Neuron (in vitro differentiated cells): ENCODE results near the gene CDKN3.

ENCODE experiments used
- H2AFZ ChIP-seq: one replicate; pipeline ENCODE4 v1.6.1; 2013; ENCODE audit warnings: low read depth, mild to moderate bottlenecking, inconsistent platforms, low read length, moderate library complexity
- H3K27me3 ChIP-seq: one replicate; pipeline ENCODE4 v1.6.1; 2013; ENCODE audit warnings: low read length; ENCODE audit not compliant: insufficient read depth
- H3K36me3 ChIP-seq: one replicate; pipeline ENCODE4 v1.6.1; 2013; ENCODE audit warnings: low read length; ENCODE audit not compliant: insufficient read depth
- H3K4me1 ChIP-seq: one replicate; pipeline ENCODE4 v1.6.1; 2013; ENCODE audit warnings: low read length; ENCODE audit not compliant: insufficient read depth
- H3K4me3 ChIP-seq: 2 replicates; pipeline ENCODE4 v1.5.1; 2013; ENCODE audit warnings: mild to moderate bottlenecking, low read length, moderate library complexity
- H3K9me3 ChIP-seq: one replicate; pipeline ENCODE4 v1.6.1; 2013; ENCODE audit warnings: low read length

The CDKN3 gene, protein sequence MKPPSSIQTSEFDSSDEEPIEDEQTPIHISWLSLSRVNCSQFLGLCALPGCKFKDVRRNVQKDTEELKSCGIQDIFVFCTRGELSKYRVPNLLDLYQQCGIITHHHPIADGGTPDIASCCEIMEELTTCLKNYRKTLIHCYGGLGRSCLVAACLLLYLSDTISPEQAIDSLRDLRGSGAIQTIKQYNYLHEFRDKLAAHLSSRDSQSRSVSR

DNA sequence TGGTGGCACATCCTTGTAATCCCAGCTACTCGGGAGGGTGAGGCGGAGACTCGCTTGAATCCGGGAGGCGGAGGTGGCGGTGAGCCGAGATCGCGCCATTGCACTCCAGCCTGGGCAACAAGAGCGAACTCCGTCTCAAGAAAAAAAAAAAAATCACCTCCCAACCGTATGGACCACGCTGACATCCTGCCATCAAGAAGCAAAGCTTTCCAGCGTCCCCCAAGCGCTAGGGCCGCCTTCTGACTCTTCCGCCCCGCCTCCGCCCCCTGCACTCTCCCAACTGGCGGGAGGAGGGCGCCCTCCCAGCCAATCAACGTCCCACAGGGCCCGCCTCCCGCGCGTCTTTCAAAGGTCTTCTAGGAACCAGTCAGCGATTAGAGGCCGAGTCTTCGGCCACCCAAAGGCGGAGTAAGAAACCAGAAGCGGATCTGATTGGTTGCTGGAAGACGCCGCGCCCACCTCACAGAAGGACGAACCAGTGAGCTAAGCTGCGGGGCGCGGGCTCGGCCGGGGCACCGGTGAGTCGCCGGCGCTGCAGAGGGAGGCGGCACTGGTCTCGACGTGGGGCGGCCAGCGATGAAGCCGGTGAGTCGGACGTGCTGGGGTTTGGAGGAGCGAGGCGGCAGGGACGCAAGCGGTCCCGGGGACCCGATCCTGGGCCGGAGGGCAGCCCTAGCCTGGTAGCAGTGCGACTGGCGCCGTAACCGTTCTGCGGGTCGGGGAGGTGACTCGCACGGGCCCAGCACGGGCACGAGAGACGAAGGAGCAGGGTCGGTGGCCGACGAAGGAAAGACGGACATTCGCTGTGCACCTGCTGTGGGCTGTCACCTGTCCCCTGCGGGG lies at the start of gene CDKN3:
Gene CDKN3, plus strand, starts transcription at position 515 of the 843 bp plus-strand sequence. Its CDS starts 62 bp downstream, at position 577.
- Histone ChIP-seq H3K9me3 (peaks cover 2% of the 10 kb centered on the region), H2AFZ (peak within 1 kb of the TSS; percentile 70), H3K4me1 (peaks cover 2% of the 10 kb centered on the region), H3K27me3 (no peaks in the 10 kb centered on the region), H3K36me3 (peaks cover under 1% of the 10 kb centered on the region), H3K4me3 (peak within 1 kb of the TSS; percentile 71)

DNA sequence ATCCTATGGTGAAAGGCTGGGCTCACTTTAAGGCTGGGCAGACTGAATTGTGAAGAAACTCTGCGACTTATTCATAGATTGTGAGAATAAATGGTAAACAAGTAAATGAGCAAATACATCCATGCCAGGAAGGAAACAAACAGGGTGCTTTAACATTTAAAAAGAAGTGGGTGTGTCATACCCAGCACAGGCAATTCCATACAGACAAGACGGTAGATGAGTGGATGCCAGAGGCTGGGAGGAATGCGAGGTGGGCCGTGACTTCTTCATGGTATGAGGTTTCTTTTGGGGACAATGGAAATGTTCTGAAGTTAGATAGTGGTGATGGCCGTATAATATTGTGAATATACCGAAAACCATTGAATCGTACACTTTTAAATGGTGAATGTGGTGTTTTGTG lies 49.8 kb upstream of the CDKN3 start:
- no peaks in the 10 kb centered on the region for H3K36me3 ChIP-seq
- no peaks in the 10 kb centered on the region for H3K9me3 ChIP-seq
- no peak overlapping the region for H2AFZ ChIP-seq
- no peaks in the 10 kb centered on the region for H3K27me3 ChIP-seq
- no peak overlapping the region for H3K4me3 ChIP-seq
- H3K4me1 ChIP-seq: peaks cover 5% of the 10 kb centered on the region

DNA sequence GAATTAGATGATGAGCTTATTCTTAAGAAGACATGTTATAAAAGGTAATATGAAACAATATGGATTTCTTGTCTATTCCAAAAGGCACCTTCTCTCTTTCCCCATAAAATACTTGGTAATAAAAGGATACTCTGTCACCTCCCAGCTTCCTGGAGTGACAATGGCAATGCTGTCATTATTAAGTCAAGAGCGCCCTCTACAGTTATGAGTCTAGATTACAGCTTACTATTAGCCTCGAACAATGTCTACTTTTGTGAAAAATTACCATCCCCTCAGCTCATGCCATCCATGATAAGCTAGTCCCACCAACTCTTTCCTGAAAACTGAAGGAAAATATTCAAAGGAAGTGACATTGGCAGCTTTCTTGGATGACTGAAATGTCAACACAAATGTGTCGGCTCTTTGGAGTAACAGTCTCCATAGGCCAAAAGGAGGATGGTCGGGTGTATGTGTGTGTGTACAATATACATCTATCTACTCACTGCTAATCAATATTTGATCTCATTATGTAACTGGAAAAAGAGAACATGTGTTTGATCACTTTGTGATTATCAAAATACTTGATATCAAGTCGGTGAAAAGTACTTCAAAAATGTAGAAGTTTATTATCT lies 48.7 kb upstream of the CDKN3 start:
- no peaks in the 10 kb centered on the region for H3K27me3 ChIP-seq
- peaks cover 4% of the 10 kb centered on the region for H3K4me1 ChIP-seq
- H3K36me3 ChIP-seq: no peaks in the 10 kb centered on the region
- no peak overlapping the region for H2AFZ ChIP-seq
- no peaks in the 10 kb centered on the region for H3K9me3 ChIP-seq
- no peak overlapping the region for H3K4me3 ChIP-seq

DNA sequence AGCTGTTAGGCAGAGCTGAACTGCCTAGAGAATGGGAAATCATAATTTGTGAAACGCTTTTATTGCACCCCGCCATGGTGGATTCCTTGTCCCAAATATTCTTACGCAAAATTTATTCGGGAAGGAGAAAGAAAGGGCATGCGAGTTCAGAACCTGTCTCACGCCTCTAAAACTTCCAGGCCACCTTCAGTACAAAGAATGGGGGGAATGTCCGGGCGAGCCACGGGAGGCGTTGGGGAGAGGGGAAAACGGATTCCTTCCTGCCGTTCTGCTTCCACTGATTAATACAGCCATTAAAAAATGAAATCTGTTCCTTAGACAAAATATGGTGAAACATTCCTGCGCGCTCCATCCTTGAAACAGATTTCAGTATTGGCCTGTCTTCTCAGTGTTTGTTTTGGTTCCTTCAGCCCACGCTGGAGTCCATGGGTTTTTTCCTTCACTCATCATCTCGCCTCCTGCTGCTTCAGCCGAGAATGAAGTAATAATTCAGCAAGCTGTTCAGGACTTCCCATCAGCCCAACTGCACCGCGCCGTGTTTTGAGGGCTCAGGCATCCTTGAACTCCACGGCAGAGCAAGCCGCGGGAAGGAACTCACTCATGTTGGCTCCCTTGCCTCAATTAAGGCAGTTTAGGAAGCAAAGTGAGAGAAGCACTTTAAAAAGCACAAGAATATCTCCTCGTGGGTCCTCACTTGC lies 47.7 kb upstream of the CDKN3 start:
- Histone ChIP-seq H3K4me1 (no peaks in the 10 kb centered on the region), H3K9me3 (peaks cover 3% of the 10 kb centered on the region), H3K36me3 (no peaks in the 10 kb centered on the region), H3K4me3 (no peak overlapping the region), H3K27me3 (no peaks in the 10 kb centered on the region), H2AFZ (no peak overlapping the region)

DNA sequence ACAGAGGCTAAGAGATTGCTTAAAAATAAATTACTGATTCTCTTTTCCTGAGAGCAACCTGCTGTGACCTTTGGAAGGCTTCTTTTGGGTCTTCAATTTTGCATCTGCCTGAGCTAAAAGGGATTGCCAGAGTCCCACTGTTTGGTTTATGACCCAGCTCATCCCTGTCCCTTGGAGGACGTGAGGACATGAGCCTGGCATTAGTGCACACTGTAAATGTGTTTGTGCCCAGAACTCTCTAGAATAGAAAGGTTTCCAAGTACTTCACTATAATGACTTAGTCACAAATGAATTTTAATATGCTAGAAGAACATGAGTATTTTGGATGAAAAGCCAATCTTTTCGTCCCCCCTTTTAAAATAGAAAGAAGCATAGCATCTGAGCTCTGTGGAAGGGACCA lies 47.1 kb upstream of the CDKN3 start:
- Histone ChIP-seq H2AFZ (no peak overlapping the region), H3K9me3 (peaks cover 4% of the 10 kb centered on the region), H3K27me3 (no peaks in the 10 kb centered on the region), H3K4me1 (no peaks in the 10 kb centered on the region), H3K36me3 (no peaks in the 10 kb centered on the region), H3K4me3 (no peak overlapping the region)

DNA sequence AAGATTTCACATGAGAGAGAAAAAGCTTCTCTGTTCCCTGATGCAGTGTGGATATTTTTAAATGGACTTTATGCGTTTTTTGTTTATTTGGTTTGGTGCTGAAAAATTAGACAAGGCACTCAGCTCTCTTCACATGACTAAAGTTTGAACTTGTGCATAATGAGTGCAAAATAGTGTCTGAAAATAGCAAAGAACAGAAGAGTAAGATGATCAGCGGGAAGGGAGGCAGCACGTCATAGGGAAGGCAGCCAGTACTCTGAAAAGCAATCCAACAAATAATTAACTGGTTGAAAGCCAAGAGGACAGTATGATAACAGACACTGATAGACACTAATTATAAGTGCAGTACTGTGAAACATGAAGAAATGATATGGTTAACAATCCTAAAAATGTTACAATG lies 46.6 kb upstream of the CDKN3 start:
- Histone ChIP-seq H3K9me3 (peaks cover 5% of the 10 kb centered on the region), H3K4me1 (no peaks in the 10 kb centered on the region), H3K27me3 (no peaks in the 10 kb centered on the region), H3K4me3 (no peak overlapping the region), H3K36me3 (no peaks in the 10 kb centered on the region), H2AFZ (no peak overlapping the region)

DNA sequence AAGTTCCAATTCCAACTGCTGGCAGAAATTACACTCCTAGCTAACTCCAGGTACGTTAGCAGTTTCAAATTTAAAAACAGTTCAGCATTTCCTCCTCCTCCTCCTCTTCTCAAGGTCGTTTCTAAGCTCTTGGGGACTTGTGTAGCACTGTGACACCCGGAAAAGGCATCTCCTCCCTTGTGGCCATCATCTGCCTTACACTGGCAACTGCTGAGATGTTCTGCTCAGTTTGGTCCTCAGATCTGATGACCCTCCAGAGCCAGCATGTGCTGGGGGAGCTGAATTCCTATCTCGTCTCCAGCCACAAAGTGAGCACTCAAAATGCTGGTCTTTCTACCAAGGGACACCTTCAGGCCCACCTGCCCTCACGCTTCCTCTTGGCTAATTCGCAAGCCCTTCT lies 43.5 kb upstream of the CDKN3 start:
- Histone ChIP-seq H2AFZ (no peak overlapping the region), H3K36me3 (no peaks in the 10 kb centered on the region), H3K4me3 (no peak overlapping the region), H3K27me3 (no peaks in the 10 kb centered on the region), H3K9me3 (peaks cover 5% of the 10 kb centered on the region), H3K4me1 (no peaks in the 10 kb centered on the region)

DNA sequence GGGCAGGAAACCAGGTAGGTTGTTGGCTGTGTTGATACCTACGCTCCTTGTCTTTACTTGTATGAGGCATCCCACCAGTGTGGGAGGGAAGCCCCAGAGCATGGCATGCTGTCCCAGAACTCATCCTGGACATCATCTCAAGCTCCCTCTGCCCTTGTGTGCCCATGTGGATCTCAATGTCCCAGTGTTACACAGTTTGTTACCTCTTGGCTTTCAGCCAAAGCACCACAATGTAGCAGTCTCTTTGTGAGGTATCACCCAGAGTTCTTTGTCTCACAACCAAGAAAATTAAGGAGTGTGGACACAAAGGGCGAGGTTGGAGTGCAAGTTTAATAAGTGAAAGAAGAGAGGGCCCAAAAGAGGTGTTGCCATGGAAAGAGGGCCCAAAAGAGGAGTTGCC lies 43.1 kb upstream of the CDKN3 start:
- Histone ChIP-seq H3K27me3 (no peaks in the 10 kb centered on the region), H3K4me3 (no peak overlapping the region), H3K36me3 (no peaks in the 10 kb centered on the region), H2AFZ (no peak overlapping the region), H3K9me3 (peaks cover 5% of the 10 kb centered on the region), H3K4me1 (no peaks in the 10 kb centered on the region)

DNA sequence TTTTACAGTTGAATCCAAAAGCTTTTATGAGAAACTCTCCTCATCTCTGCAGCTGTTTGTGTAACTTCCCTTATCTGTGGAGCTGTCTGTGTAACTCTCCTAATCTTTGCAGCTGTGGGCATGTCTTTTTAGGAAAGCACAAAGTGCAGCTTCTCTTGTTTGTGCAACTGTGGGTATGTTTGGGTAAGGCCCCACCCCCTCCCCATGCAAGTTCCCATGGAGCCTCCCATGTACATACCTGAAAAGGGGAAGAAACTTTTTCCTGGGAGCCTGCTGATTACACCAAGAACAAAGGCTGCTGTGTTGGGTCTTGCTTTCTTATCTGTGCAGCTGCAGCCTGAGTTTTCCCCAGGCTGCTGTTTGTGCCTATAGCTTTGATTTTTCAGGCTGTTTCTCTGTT lies 42.7 kb upstream of the CDKN3 start:
- H3K27me3 ChIP-seq: no peaks in the 10 kb centered on the region
- H3K9me3 ChIP-seq: peaks cover 5% of the 10 kb centered on the region
- H3K4me1 ChIP-seq: no peaks in the 10 kb centered on the region
- H3K36me3 ChIP-seq: no peaks in the 10 kb centered on the region
- H3K4me3 ChIP-seq: no peak overlapping the region
- H2AFZ ChIP-seq: no peak overlapping the region

DNA sequence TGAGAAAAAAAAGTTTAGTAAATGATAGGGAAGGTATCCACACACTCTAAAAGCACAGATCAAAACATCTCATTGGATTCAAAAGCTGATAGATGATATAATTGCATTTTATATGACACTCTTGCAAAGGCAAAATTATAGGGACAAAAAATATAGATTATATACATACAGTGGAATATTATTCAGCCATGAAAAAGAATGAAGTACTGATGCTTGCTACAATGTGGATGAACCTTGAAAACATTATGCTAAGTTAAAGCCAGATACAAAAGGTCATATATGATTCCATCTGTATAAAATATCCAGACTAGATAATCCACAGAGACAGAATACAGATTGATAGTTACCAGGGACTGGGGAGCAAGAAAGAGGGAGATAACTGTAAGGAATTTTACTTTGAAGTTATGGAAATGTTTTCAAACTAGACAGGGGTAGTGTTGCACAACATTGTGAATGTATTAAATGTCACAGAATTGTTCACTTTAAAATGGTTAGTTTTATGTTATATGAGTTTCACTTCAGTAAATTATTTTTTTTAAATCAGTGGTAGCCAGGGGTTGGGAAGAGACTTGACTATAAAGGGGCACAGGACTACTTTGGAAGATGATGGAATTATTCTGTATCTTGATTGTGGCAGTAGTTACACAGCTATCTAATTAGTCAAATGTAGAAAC lies 41.7 kb upstream of the CDKN3 start:
- H2AFZ ChIP-seq: no peak overlapping the region
- H3K9me3 ChIP-seq: peaks cover 5% of the 10 kb centered on the region
- no peaks in the 10 kb centered on the region for H3K36me3 ChIP-seq
- H3K27me3 ChIP-seq: no peaks in the 10 kb centered on the region
- no peak overlapping the region for H3K4me3 ChIP-seq
- no peaks in the 10 kb centered on the region for H3K4me1 ChIP-seq

DNA sequence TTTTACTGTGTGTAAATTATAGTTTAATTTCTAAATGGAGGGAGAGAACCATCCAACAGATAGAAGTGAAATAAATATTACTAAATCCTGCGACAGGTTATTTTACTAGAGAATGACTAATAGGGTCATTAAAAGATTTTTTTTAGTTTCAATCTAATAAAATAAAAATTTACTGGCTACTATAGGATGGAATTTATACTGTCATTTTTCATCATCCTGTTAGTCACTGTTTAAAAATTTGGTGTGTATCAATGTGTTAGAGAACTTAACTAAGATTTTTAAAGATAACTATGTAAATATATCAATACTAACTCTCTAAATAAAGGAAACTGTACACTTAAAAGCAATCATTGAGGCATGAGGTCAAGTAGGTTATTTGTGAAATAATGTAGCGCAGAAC lies 41.1 kb upstream of the CDKN3 start:
- no peaks in the 10 kb centered on the region for H3K4me1 ChIP-seq
- no peak overlapping the region for H3K4me3 ChIP-seq
- H3K9me3 ChIP-seq: peaks cover 5% of the 10 kb centered on the region
- no peaks in the 10 kb centered on the region for H3K27me3 ChIP-seq
- H2AFZ ChIP-seq: no peak overlapping the region
- no peaks in the 10 kb centered on the region for H3K36me3 ChIP-seq

DNA sequence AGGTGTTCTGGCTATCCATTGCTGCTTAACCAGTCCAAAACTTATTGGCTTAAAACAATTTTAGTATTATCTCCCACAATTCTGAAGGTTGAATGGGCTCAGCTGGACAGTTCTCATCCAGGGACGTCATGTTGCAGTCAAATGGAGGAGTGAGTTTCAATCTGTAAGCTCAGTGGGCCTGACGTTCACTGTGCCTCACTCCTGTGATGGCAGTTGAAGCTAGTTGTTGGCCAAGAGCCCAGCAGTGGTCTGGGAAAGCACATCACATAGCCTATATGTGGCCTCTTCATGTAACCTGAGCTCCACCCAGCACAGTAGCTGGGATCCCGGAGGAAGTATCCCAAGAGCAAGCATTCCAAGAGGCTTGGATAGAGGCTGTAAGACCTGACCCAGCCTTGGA lies 40.6 kb upstream of the CDKN3 start:
- Histone ChIP-seq H3K9me3 (peaks cover 5% of the 10 kb centered on the region), H3K4me1 (no peaks in the 10 kb centered on the region), H3K4me3 (no peak overlapping the region), H3K36me3 (no peaks in the 10 kb centered on the region), H2AFZ (no peak overlapping the region), H3K27me3 (no peaks in the 10 kb centered on the region)
